ENCODE data around the gene ACTL8. TPM values are rescaled to one million over a fixed set of nuclear protein-coding genes. Genes with fewer than 3 reads are reported as not detected.

ACTL8 gene
- total RNA-seq, 1 donor from 2014 or later = 0.17 TPM

DNA sequence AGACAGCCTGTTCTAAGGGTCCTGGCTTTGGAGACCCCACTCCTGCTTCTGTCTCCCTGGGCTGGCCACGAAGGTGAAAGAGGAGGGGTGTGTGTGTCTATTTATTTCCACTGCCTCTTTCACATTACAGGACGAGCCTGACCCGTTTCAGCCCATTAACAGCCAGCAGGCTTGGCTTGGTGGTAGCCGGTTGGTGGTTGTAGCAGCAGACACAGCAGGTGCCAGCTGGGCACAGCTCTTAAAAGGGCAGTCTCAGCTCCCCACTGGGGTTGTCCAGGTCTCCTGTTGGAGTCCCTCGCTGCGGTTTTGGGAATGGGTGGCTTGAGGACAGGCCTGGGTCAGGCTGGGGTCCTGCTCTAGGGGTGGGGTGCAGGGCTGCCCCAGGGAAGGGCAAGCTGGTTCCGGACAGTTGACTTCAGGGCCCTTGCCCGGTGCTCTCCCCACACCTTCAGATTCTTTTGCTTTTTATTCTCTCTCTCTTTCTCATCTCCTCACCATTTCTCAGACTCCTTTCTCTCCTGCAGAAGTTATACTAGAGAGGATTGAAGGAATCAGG lies 84.6 kb downstream of the ACTL8 start:
- H3K4me3 ChIP-seq (ENCODE audit: low read depth, low read length) = no peak overlapping the region
- TF ChIP-seq, protein P1, sequence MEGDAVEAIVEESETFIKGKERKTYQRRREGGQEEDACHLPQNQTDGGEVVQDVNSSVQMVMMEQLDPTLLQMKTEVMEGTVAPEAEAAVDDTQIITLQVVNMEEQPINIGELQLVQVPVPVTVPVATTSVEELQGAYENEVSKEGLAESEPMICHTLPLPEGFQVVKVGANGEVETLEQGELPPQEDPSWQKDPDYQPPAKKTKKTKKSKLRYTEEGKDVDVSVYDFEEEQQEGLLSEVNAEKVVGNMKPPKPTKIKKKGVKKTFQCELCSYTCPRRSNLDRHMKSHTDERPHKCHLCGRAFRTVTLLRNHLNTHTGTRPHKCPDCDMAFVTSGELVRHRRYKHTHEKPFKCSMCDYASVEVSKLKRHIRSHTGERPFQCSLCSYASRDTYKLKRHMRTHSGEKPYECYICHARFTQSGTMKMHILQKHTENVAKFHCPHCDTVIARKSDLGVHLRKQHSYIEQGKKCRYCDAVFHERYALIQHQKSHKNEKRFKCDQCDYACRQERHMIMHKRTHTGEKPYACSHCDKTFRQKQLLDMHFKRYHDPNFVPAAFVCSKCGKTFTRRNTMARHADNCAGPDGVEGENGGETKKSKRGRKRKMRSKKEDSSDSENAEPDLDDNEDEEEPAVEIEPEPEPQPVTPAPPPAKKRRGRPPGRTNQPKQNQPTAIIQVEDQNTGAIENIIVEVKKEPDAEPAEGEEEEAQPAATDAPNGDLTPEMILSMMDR (IDR thresholded peaks at IDR 0.05; ENCODE audit: insufficient read depth, low read length, poor library complexity, severe bottlenecking) = no peak
- DNase-seq (ENCODE audit: low read depth) = no peak
- no peaks in the 10 kb centered on the region for H3K36me3 ChIP-seq (ENCODE audit: control insufficient read depth, insufficient read depth, low read length)
- peaks cover 15% of the 10 kb centered on the region for H3K27me3 ChIP-seq (ENCODE audit: control insufficient read depth, insufficient read depth, low read length)

GRCh38 chr1:17841944-17842343 lies 86.8 kb downstream of the ACTL8 start:
- DNase-seq (ENCODE audit: low read depth) = no peak
- Histone ChIP-seq H3K27me3 (ENCODE audit: control insufficient read depth, insufficient read depth, low read length) (peaks cover 7% of the 10 kb centered on the region), H3K36me3 (ENCODE audit: control insufficient read depth, insufficient read depth, low read length) (no peaks in the 10 kb centered on the region), H3K4me3 (ENCODE audit: low read depth, low read length) (no peak overlapping the region)
- TF ChIP-seq, protein P1 (IDR thresholded peaks at IDR 0.05; ENCODE audit: insufficient read depth, low read length, poor library complexity, severe bottlenecking) = no peak

DNA sequence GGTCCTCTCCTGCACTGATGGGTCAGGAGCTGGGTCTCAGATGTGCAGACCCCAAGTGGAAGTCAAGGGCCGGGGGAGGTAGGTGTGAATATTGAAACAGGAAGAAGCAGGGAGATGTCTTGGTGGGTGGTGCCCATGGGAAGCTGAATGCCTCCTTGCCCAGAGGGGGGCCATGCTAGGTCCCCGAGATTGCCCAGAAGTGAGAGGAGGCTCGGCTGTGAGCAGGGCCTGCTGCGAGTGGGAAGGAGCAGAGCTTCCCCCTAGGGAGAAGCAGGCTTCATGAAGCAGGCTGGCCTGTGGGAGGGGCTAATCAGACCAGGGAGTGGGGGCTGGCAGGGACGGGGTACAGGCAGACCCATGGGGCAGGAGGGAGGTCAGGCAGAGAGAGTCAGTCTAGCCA lies 87.6 kb downstream of the ACTL8 start:
- Histone ChIP-seq H3K36me3 (ENCODE audit: control insufficient read depth, insufficient read depth, low read length) (no peaks in the 10 kb centered on the region), H3K4me3 (ENCODE audit: low read depth, low read length) (no peak overlapping the region), H3K27me3 (ENCODE audit: control insufficient read depth, insufficient read depth, low read length) (peaks cover 5% of the 10 kb centered on the region)
- no peak for DNase-seq (ENCODE audit: low read depth)
- TF ChIP-seq, protein P1 (IDR thresholded peaks at IDR 0.05; ENCODE audit: insufficient read depth, low read length, poor library complexity, severe bottlenecking) = no peak

- DNase-seq (ENCODE audit: low read depth) = no peak
- Histone ChIP-seq H3K27me3 (ENCODE audit: control insufficient read depth, insufficient read depth, low read length) (peaks cover 3% of the 10 kb centered on the region), H3K36me3 (ENCODE audit: control insufficient read depth, insufficient read depth, low read length) (no peaks in the 10 kb centered on the region), H3K4me3 (ENCODE audit: low read depth, low read length) (no peak overlapping the region)
- TF ChIP-seq, protein P1 (IDR thresholded peaks at IDR 0.05; ENCODE audit: insufficient read depth, low read length, poor library complexity, severe bottlenecking) = no peak
Observed at GRCh38 chr1:17844185-17844826, 89.2 kb downstream of the ACTL8 start.

DNA sequence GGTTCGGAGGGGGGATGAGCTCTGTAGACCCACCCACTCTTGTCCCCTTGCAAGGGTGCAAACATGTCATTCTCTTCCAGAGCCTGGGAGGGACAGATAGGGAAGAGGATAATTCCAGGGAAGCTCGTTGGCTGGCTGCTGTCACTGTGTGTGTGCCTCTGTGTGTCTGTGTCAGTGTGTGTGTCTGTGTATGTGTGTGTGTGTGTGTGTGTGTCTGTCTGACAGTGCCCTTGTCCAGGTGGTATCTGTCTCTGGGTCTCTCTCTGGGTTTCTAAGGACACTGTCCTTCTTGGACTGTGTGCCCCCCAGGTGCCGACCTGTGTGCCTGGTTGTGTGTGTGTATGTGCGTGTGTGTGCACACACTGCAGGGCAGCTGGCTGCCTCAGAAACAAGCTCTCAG lies 90.5 kb downstream of the ACTL8 start:
- no peak for DNase-seq (ENCODE audit: low read depth)
- peaks cover 3% of the 10 kb centered on the region for H3K27me3 ChIP-seq (ENCODE audit: control insufficient read depth, insufficient read depth, low read length)
- TF ChIP-seq, protein P1 (IDR thresholded peaks at IDR 0.05; ENCODE audit: insufficient read depth, low read length, poor library complexity, severe bottlenecking) = no peak

GRCh38 chr1:17846341-17846740 lies 91.2 kb downstream of the ACTL8 start:
- TF ChIP-seq, protein P1 (IDR thresholded peaks at IDR 0.05; ENCODE audit: insufficient read depth, low read length, poor library complexity, severe bottlenecking) = no peak
- no peak for DNase-seq (ENCODE audit: low read depth)
- H3K27me3 ChIP-seq (ENCODE audit: control insufficient read depth, insufficient read depth, low read length) = peaks cover 3% of the 10 kb centered on the region
- H3K36me3 ChIP-seq (ENCODE audit: control insufficient read depth, insufficient read depth, low read length) = no peaks in the 10 kb centered on the region
- no peak overlapping the region for H3K4me3 ChIP-seq (ENCODE audit: low read depth, low read length)

More for the DNA sequence above, 90.5 kb downstream of the ACTL8 start:
- H3K4me3 ChIP-seq (ENCODE audit: low read depth, low read length) = no peak overlapping the region
- no peaks in the 10 kb centered on the region for H3K36me3 ChIP-seq (ENCODE audit: control insufficient read depth, insufficient read depth, low read length)

Measured in kidney epithelial cell (primary cell).